ENCODE data around the gene DOCK10.

GRCh38 chr2:224847961-224848850, 194.1 kb downstream of the DOCK10 start:
- TF ChIP-seq TOX (CRISPR knock-in tag; IDR thresholded peaks at IDR 0.05; ENCODE audit: borderline replicate concordance) (peak; percentile 11; the same call in 1 of the 2 replicates), CSDC2 (CRISPR knock-in tag; IDR thresholded peaks at IDR 0.05) (no peak), ZFP30 (CRISPR knock-in tag; IDR thresholded peaks at IDR 0.05) (no peak), ISL1 (CRISPR knock-in tag; IDR thresholded peaks at IDR 0.05) (peak; percentile 36; the same call in 1 of the 2 replicates), ZNF70 (CRISPR knock-in tag; IDR thresholded peaks at IDR 0.05) (no peak), CREB5 (CRISPR knock-in tag; IDR thresholded peaks at IDR 0.05; ENCODE audit: low read depth) (no peak), TSHZ2 (CRISPR knock-in tag; IDR thresholded peaks at IDR 0.05) (no peak), PATZ1 (CRISPR knock-in tag; IDR thresholded peaks at IDR 0.05; ENCODE audit: borderline replicate concordance) (no peak), RARB (CRISPR knock-in tag; IDR thresholded peaks at IDR 0.05) (no peak), ZFP3 (CRISPR knock-in tag; IDR thresholded peaks at IDR 0.05) (no peak), SNAI2 (CRISPR knock-in tag; IDR thresholded peaks at IDR 0.05) (no peak), TCF4 (CRISPR knock-in tag; IDR thresholded peaks at IDR 0.05; ENCODE audit: borderline replicate concordance) (no peak), CSRNP3 (CRISPR knock-in tag; IDR thresholded peaks at IDR 0.05) (no peak)
